Lower lobe of right lung (tissue), 2 donors: ENCODE results near the gene SLC25A53. TPM values are rescaled to one million over a fixed set of nuclear protein-coding genes. Genes with fewer than 3 reads are reported as not detected.

ENCODE experiments used
- ATAC-seq, 2 donors: fragments of 200-7000 bp; cut with Tn5 transposase; one replicate each; pipeline ENCODE4 v1.9.1; 2020 to 2022; ENCODE audit warnings: mild to moderate bottlenecking in 2 of 2, moderate library complexity in 2 of 2
- DNase-seq: peaks from one replicate; pipeline ENCODE4 v3.0.0-alpha.2; 2020
- H3K27ac ChIP-seq: fragments of 200-600 bp; one replicate; pipeline ENCODE4 v1.8.0; 2022
- H3K27me3 ChIP-seq: fragments of 200-600 bp; one replicate; pipeline ENCODE4 v1.8.0; 2022; ENCODE audit warnings: low read depth
- H3K36me3 ChIP-seq: fragments of 200-600 bp; one replicate; pipeline ENCODE4 v1.8.0; 2022; ENCODE audit warnings: mild to moderate bottlenecking
- H3K4me1 ChIP-seq: fragments of 200-600 bp; one replicate; pipeline ENCODE4 v1.8.0; 2022
- H3K4me3 ChIP-seq: fragments of 200-600 bp; one replicate; pipeline ENCODE4 v1.8.0; 2022; ENCODE audit warnings: mild to moderate bottlenecking
- H3K9me3 ChIP-seq: fragments of 200-600 bp; one replicate; pipeline ENCODE4 v1.8.0; 2022
- intact Hi-C: fragments of 100-400 bp; cut with DNase I; formaldehyde crosslinking; loops from one replicate; pipeline ENCODE4 v1.11.0; 2022
- total RNA-seq: library from RNA; stranded (reverse); fragmentation: NEBNext Ultra II Directional; extraction: Animal tissue kit (Norgen Biotek cat#: 25700); gene quantifications from one replicate; pipeline ENCODE4 v1.2.1, GENCODE V29; 2021
- TF ChIP-seq, protein P1 (sequence below): fragments of 200-600 bp; IDR thresholded peaks from one replicate; pipeline ENCODE4 v1.8.0; 2022; ENCODE audit warnings: antibody characterized with exemption, mild to moderate bottlenecking
- donor health status: DM: no; HTN: yes; CAD: no; lungs with severe emphysema.

SLC25A53 gene
- total RNA-seq, 1 donor from 2014 or later = 13.4 TPM

DNA sequence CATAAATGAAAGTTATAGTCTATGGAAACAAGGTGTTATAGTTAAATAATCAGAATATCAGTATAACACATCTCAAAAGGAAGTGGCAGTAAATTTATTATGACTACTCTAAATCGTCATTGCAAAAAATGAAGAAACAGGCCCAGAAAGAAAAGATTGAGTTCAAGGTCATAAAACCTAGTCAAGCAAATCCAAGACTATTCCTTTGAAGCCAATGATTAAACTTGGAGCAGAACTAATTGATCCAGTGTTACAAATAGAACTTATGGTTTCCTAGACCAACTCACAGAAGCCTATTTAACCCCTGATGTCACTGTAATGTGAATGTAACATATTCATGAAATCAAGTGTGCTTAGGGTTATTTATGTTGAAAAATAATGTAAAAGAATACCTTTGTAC lies 11.3 kb upstream of the SLC25A53 start:
- TF ChIP-seq, protein P1, sequence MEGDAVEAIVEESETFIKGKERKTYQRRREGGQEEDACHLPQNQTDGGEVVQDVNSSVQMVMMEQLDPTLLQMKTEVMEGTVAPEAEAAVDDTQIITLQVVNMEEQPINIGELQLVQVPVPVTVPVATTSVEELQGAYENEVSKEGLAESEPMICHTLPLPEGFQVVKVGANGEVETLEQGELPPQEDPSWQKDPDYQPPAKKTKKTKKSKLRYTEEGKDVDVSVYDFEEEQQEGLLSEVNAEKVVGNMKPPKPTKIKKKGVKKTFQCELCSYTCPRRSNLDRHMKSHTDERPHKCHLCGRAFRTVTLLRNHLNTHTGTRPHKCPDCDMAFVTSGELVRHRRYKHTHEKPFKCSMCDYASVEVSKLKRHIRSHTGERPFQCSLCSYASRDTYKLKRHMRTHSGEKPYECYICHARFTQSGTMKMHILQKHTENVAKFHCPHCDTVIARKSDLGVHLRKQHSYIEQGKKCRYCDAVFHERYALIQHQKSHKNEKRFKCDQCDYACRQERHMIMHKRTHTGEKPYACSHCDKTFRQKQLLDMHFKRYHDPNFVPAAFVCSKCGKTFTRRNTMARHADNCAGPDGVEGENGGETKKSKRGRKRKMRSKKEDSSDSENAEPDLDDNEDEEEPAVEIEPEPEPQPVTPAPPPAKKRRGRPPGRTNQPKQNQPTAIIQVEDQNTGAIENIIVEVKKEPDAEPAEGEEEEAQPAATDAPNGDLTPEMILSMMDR = no peak

GRCh38 chrX:104166735-104167436 lies 10.1 kb upstream of the SLC25A53 start:
- H3K4me3 ChIP-seq = peak overlapping the region; percentile 78
- intact Hi-C loops = no loop called here
- TF ChIP-seq, protein P1 = no peak
- ATAC-seq = peak in 1 of 2 donors; percentile 5
- no peaks in the 10 kb centered on the region for H3K27me3 ChIP-seq
- DNase-seq = no peak
- peak overlapping the region; percentile 88 for H3K27ac ChIP-seq
- no peaks in the 10 kb centered on the region for H3K36me3 ChIP-seq
- H3K4me1 ChIP-seq = peaks cover 9% of the 10 kb centered on the region
- no peaks in the 10 kb centered on the region for H3K9me3 ChIP-seq

More for the DNA sequence above, 11.3 kb upstream of the SLC25A53 start:
- H3K27me3 ChIP-seq = no peaks in the 10 kb centered on the region
- ATAC-seq = no peak
- peaks cover 9% of the 10 kb centered on the region for H3K4me1 ChIP-seq
- intact Hi-C loops = no loop called here
- DNase-seq = no peak
- H3K36me3 ChIP-seq = peaks cover 4% of the 10 kb centered on the region
- no peak overlapping the region for H3K27ac ChIP-seq
- H3K4me3 ChIP-seq = no peak overlapping the region
- no peaks in the 10 kb centered on the region for H3K9me3 ChIP-seq

DNA sequence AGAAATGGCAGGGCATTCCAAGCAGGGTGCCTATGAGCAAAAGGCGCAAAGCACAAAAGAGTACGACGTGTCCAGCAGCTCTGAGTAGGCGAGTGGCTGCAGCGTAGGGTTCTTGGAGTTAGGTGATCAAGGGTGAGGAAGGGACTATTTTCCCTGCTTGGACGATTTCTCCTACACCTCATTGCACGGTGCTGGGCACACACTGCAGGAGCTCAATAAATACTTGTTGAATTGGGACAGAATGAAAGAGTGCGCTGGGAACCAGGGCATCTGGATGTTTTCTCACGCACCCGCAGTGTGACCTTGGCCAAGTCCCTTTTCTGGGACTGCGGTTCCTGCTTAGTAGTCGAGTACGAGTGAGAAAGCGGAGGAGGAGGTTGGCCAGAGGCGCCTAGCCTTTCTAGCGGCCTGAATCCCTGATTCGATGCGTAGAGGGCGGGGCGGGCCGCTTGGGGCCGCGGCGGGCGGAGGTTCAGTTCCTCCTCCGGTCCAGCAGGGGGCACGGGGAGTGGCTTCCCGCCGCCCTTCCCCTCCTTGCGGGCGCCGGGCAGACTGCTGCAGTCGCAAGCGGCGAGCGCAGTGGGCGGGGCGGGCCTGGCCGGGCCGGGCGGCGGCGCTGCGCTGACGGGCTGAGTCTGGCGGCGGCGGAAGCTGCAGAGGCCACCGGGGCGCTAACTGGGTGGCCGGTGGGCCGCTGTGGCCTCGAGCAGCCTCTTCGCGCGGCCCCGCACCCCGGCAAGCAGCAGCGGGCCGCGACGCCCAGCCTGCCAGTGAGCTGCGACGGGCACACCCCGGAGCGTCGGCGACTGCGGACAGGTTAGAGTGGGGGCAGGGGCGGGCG lies 9.3 kb upstream of the SLC25A53 start, which contains the start of gene FAM199X:
Gene FAM199X, plus strand, starts transcription at position 560 of the 841 bp plus-strand sequence. CDS start 333 bp downstream, outside the sequence.
- DNase-seq (peak; percentile 94), ATAC-seq (peak; percentile 99 to 100)
- intact Hi-C loops = no loop called here
- TF ChIP-seq, protein P1 = peak; percentile 69
- Histone ChIP-seq H3K36me3 (no peaks in the 10 kb centered on the region), H3K4me1 (peaks cover 9% of the 10 kb centered on the region), H3K4me3 (peak within 1 kb of the TSS; percentile 78), H3K27me3 (no peaks in the 10 kb centered on the region), H3K27ac (peak within 1 kb of the TSS; percentile 88), H3K9me3 (no peaks in the 10 kb centered on the region)

GRCh38 chrX:104151037-104151436 lies 5.8 kb downstream of the SLC25A53 start:
- no peaks in the 10 kb centered on the region for H3K9me3 ChIP-seq
- H3K27me3 ChIP-seq = no peaks in the 10 kb centered on the region
- DNase-seq (no peak), ATAC-seq (no peak)
- no peak overlapping the region for H3K4me3 ChIP-seq
- no peak overlapping the region for H3K27ac ChIP-seq
- TF ChIP-seq, protein P1 = no peak
- H3K36me3 ChIP-seq = no peaks in the 10 kb centered on the region
- peaks cover 14% of the 10 kb centered on the region for H3K4me1 ChIP-seq
- intact Hi-C loops = no loop called here

GRCh38 chrX:104141087-104141760 lies 15.6 kb downstream of the SLC25A53 start:
- H3K9me3 ChIP-seq = no peaks in the 10 kb centered on the region
- TF ChIP-seq, protein P1 = no peak

More at GRCh38 chrX:104141087-104141760, 15.6 kb downstream of the SLC25A53 start:
- Histone ChIP-seq H3K27ac (no peak overlapping the region), H3K27me3 (no peaks in the 10 kb centered on the region), H3K4me3 (no peak overlapping the region), H3K4me1 (no peaks in the 10 kb centered on the region), H3K36me3 (no peaks in the 10 kb centered on the region)
- intact Hi-C loops = no loop called here
- DNase-seq (no peak), ATAC-seq (no peak)
